Testis (tissue), 2 donors: ENCODE measurements around the gene RHPN2.

Source experiments
- POLR2A ChIP-seq: fragments of 450-650 bp; IDR thresholded peaks from one replicate; pipeline ENCODE4 v1.6.1; 2017; ENCODE audit warnings: antibody characterized with exemption, mild to moderate bottlenecking, moderate library complexity
- TF ChIP-seq, protein P1 (sequence below), 3 experiments: fragments of 450-650 bp in 2 of 3; fragments of 200-600 bp in 1 of 3; sonication (generic) in 1 of 3; IDR thresholded peaks; one replicate each; pipeline ENCODE4 v1.5.1; 2016 to 2019; ENCODE audit warnings: antibody characterized with exemption in 3 of 3, mild to moderate bottlenecking in 2 of 3, moderate library complexity in 1 of 3

DNA sequence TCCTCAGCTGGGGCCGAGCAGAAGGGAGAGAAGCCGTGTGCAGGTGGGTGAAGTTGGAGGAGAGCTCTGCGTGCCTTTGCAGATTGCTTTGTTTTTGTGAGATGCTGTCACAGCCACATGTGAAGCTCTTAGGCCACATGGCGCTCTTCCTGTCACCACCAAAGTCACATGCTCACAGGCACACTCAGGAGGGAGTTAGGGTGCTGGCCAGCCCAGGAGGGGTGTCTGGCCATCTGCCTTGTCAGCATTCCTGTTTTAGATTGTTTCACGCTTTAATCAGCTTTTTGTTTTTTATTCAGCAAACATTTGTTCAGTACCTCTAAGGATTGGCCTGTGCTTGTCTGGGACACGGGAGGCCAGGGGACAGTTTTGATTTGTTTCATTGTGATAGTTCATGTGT is 38.2 kb upstream of the RHPN2 start:
- TF ChIP-seq, protein P1, sequence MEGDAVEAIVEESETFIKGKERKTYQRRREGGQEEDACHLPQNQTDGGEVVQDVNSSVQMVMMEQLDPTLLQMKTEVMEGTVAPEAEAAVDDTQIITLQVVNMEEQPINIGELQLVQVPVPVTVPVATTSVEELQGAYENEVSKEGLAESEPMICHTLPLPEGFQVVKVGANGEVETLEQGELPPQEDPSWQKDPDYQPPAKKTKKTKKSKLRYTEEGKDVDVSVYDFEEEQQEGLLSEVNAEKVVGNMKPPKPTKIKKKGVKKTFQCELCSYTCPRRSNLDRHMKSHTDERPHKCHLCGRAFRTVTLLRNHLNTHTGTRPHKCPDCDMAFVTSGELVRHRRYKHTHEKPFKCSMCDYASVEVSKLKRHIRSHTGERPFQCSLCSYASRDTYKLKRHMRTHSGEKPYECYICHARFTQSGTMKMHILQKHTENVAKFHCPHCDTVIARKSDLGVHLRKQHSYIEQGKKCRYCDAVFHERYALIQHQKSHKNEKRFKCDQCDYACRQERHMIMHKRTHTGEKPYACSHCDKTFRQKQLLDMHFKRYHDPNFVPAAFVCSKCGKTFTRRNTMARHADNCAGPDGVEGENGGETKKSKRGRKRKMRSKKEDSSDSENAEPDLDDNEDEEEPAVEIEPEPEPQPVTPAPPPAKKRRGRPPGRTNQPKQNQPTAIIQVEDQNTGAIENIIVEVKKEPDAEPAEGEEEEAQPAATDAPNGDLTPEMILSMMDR (IDR thresholded peaks at IDR 0.05) = no peak
- TF ChIP-seq POLR2A = no peak
